AG09309 (cell line): ENCODE results near the gene KIF5C.

Source experiments
- DNase-seq: peaks from one replicate; pipeline ENCODE4 v3.0.0-alpha.2; 2010; ENCODE audit warnings: low read depth
- H3K4me3 ChIP-seq: 2 replicates; pipeline ENCODE4 v1.5.1; 2011; ENCODE audit warnings: mild to moderate bottlenecking, low read depth, low read length, moderate library complexity; ENCODE audit not compliant: control insufficient read depth
- CTCF ChIP-seq: IDR thresholded peaks from 2 replicates; pipeline ENCODE4 v1.5.1; 2011; ENCODE audit warnings: mild to moderate bottlenecking, low read depth, low read length, inconsistent platforms; ENCODE audit not compliant: insufficient read depth, control insufficient read depth; ENCODE audit errors: missing control alignments

The KIF5C gene

GRCh38 chr2:148933456-148933855 is 58.4 kb downstream of the KIF5C start:
- H3K4me3 ChIP-seq = no peak overlapping the region
- no peak for TF ChIP-seq CTCF
- no peak for DNase-seq

- no peak for DNase-seq
- H3K4me3 ChIP-seq = no peak overlapping the region
- no peak for TF ChIP-seq CTCF
Observed at GRCh38 chr2:148935791-148936190, 60.8 kb downstream of the KIF5C start.

GRCh38 chr2:148936857-148937450 is 61.9 kb downstream of the KIF5C start:
- H3K4me3 ChIP-seq = no peak overlapping the region
- DNase-seq = no peak
- TF ChIP-seq CTCF = no peak

- no peak for TF ChIP-seq CTCF
- DNase-seq = no peak
- no peak overlapping the region for H3K4me3 ChIP-seq
Observed at GRCh38 chr2:148939271-148939670, 64.2 kb downstream of the KIF5C start.

GRCh38 chr2:148943097-148943496 is 68.1 kb downstream of the KIF5C start:
- no peak for TF ChIP-seq CTCF
- DNase-seq = no peak
- H3K4me3 ChIP-seq = no peak overlapping the region

- DNase-seq = no peak
- H3K4me3 ChIP-seq = no peak overlapping the region
- no peak for TF ChIP-seq CTCF
Observed at GRCh38 chr2:148944536-148944935, 69.5 kb downstream of the KIF5C start.

- TF ChIP-seq CTCF = no peak
- no peak for DNase-seq
- H3K4me3 ChIP-seq = no peak overlapping the region
Observed at GRCh38 chr2:148947299-148947698, 72.3 kb downstream of the KIF5C start.
